NCI-H2029 (cell line): ENCODE data around the gene AFF3.
"Not testable (repeated sequence)": the region's sequence is repeated elsewhere in the genome, so short reads cannot be mapped to it uniquely, and the experiment has no call there.

Experiments used
- DNase-seq: peaks from one replicate; lab custom pipeline; 2025; lab: John Stamatoyannopoulos, UW

AFF3 gene

GRCh38 chr2:99933491-99933890 lies 208.9 kb downstream of the AFF3 start:
- DNase-seq = not testable (repeated sequence)

- DNase-seq = no peak
Observed at GRCh38 chr2:99928470-99929053, 213.8 kb downstream of the AFF3 start.

- DNase-seq = not testable (repeated sequence)
Observed at GRCh38 chr2:99927690-99928207, 214.6 kb downstream of the AFF3 start.

- DNase-seq = no peak
Observed at GRCh38 chr2:99926986-99927385, 215.4 kb downstream of the AFF3 start.

- no peak for DNase-seq
Observed at GRCh38 chr2:99925960-99926359, 216.4 kb downstream of the AFF3 start.

- DNase-seq = no peak
Observed at GRCh38 chr2:99922664-99923063, 219.7 kb downstream of the AFF3 start.

- DNase-seq = no peak
Observed at GRCh38 chr2:99921903-99922302, 220.5 kb downstream of the AFF3 start.

GRCh38 chr2:99918389-99918788 lies 224.0 kb downstream of the AFF3 start:
- DNase-seq = no peak

- DNase-seq = no peak
Observed at GRCh38 chr2:99915108-99915675, 227.2 kb downstream of the AFF3 start.

GRCh38 chr2:99911736-99912135 lies 230.7 kb downstream of the AFF3 start:
- DNase-seq = no peak

GRCh38 chr2:99910902-99911301 lies 231.5 kb downstream of the AFF3 start:
- no peak for DNase-seq

GRCh38 chr2:99905636-99906035 lies 236.8 kb downstream of the AFF3 start:
- no peak for DNase-seq

GRCh38 chr2:99905025-99905424 lies 237.4 kb downstream of the AFF3 start:
- no peak for DNase-seq

- no peak for DNase-seq
Observed at GRCh38 chr2:99903981-99904380, 238.4 kb downstream of the AFF3 start.

- no peak for DNase-seq
Observed at GRCh38 chr2:99900556-99900955, 241.8 kb downstream of the AFF3 start.

- DNase-seq = no peak
Observed at GRCh38 chr2:99899882-99900281, 242.5 kb downstream of the AFF3 start.

- no peak for DNase-seq
Observed at GRCh38 chr2:99899058-99899855, 243.1 kb downstream of the AFF3 start.

- DNase-seq = no peak
Observed at GRCh38 chr2:99898336-99899048, 243.9 kb downstream of the AFF3 start.

- DNase-seq = no peak
Observed at GRCh38 chr2:99891428-99891780, 251.0 kb downstream of the AFF3 start.

- DNase-seq = no peak
Observed at GRCh38 chr2:99890568-99891427, 251.6 kb downstream of the AFF3 start.

GRCh38 chr2:99888617-99889016 lies 253.8 kb downstream of the AFF3 start:
- no peak for DNase-seq

- no peak for DNase-seq
Observed at GRCh38 chr2:99886418-99886817, 256.0 kb downstream of the AFF3 start.
